GM21381 (cell line): ENCODE results near the gene PRKAR1B.

Experiments used
- ATAC-seq: cut with Tn5 transposase; IDR thresholded peaks from one replicate; pipeline ENCODE4 v1.9.1; 2021; ENCODE audit warnings: mild to moderate bottlenecking, moderate library complexity; ENCODE audit not compliant: unreplicated experiment

The PRKAR1B gene

GRCh38 chr7:741850-742249 lies 14.8 kb upstream of the PRKAR1B start:
- no peak for ATAC-seq

- ATAC-seq, result no peak
Measured at GRCh38 chr7:741191-741671, 14.2 kb upstream of the PRKAR1B start.

GRCh38 chr7:739983-740942 lies 13.2 kb upstream of the PRKAR1B start:
- ATAC-seq, result no peak

GRCh38 chr7:739455-739982 lies 12.4 kb upstream of the PRKAR1B start:
- no peak for ATAC-seq

- no peak for ATAC-seq
Measured at GRCh38 chr7:738723-739454, 11.8 kb upstream of the PRKAR1B start.

GRCh38 chr7:738241-738640 lies 11.2 kb upstream of the PRKAR1B start:
- no peak for ATAC-seq

GRCh38 chr7:734808-735207 lies 7.7 kb upstream of the PRKAR1B start:
- no peak for ATAC-seq

GRCh38 chr7:734214-734613 lies 7.1 kb upstream of the PRKAR1B start:
- ATAC-seq, result no peak

GRCh38 chr7:732556-732955 lies 5.5 kb upstream of the PRKAR1B start:
- no peak for ATAC-seq

GRCh38 chr7:732094-732541 lies 5.0 kb upstream of the PRKAR1B start:
- ATAC-seq, result no peak

- no peak for ATAC-seq
Measured at GRCh38 chr7:731440-732085, 4.5 kb upstream of the PRKAR1B start.

- ATAC-seq, result no peak
Measured at GRCh38 chr7:730501-731439, 3.7 kb upstream of the PRKAR1B start.

GRCh38 chr7:729140-730000 lies 2.3 kb upstream of the PRKAR1B start:
- no peak for ATAC-seq

GRCh38 chr7:728602-729001 lies 1.5 kb upstream of the PRKAR1B start:
- no peak for ATAC-seq

GRCh38 chr7:727806-728460 lies 852 bp upstream of the PRKAR1B start:
- no peak for ATAC-seq

- ATAC-seq, result peak; percentile 32
Measured at GRCh38 chr7:726854-727103, 302 bp downstream of the PRKAR1B start.

GRCh38 chr7:726084-726853 lies 812 bp downstream of the PRKAR1B start, which contains the start of gene DNAAF5:
Gene DNAAF5, plus strand, starts transcription at chr7:726699. Its CDS starts 22 bp downstream, at chr7:726721.
- peak; percentile 82 for ATAC-seq
